ENCODE data around the gene BANP.

GRCh38 chr16:87960296-87960695 is 9.1 kb downstream of the BANP start:
- TF ChIP-seq CTCF (IDR thresholded peaks at IDR 0.05) (no peak), POLR2A (IDR thresholded peaks at IDR 0.05) (no peak)
